Panc1 (cell line): ENCODE results near the gene MAGI1.

Experiments
- POLR2AphosphoS5 ChIP-seq: IDR thresholded peaks from 2 replicates; pipeline ENCODE4 v1.6.1; 2012; ENCODE audit warnings: mild to moderate bottlenecking, low read depth, low read length, moderate library complexity
- TCF7L2 ChIP-seq: IDR thresholded peaks from 2 replicates; pipeline ENCODE4 v1.6.1; 2011; ENCODE audit warnings: mild to moderate bottlenecking, low read depth, low read length, inconsistent platforms
- TF ChIP-seq, protein P1 (sequence below): fragments of 450-650 bp; IDR thresholded peaks from 2 replicates; pipeline ENCODE4 v1.5.1; 2017; ENCODE audit warnings: mild to moderate bottlenecking

DNA sequence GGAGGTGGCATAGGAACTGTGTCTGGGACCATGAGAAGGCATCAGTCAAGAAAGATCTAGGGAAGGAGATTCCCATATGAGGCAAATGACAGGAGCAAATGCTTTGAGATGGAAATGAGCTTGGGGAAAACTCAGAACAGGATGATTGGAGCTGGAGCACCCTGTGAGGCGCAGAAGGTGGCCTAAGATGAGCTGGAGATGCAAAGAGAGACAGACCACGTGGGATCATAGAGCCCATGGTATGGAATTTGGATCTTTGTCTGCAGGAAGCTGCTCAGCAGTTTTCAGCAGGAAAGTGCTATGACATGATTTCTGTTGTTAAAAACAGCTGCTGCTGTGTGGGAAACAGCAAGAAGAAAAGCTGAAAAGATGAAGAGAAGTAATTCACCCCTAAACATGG, 310.6 kb downstream of the MAGI1 start:
- TF ChIP-seq, protein P1, sequence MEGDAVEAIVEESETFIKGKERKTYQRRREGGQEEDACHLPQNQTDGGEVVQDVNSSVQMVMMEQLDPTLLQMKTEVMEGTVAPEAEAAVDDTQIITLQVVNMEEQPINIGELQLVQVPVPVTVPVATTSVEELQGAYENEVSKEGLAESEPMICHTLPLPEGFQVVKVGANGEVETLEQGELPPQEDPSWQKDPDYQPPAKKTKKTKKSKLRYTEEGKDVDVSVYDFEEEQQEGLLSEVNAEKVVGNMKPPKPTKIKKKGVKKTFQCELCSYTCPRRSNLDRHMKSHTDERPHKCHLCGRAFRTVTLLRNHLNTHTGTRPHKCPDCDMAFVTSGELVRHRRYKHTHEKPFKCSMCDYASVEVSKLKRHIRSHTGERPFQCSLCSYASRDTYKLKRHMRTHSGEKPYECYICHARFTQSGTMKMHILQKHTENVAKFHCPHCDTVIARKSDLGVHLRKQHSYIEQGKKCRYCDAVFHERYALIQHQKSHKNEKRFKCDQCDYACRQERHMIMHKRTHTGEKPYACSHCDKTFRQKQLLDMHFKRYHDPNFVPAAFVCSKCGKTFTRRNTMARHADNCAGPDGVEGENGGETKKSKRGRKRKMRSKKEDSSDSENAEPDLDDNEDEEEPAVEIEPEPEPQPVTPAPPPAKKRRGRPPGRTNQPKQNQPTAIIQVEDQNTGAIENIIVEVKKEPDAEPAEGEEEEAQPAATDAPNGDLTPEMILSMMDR = no peak
- TF ChIP-seq TCF7L2 (no peak), POLR2AphosphoS5 (no peak)
